GM19467 (cell line): ENCODE measurements around the gene SOS1.
"Not testable (repeated sequence)": the region's sequence is repeated elsewhere in the genome, so short reads cannot be mapped to it uniquely, and the experiment has no call there.

Source experiments
- ATAC-seq: cut with Tn5 transposase; IDR thresholded peaks from one replicate; pipeline ENCODE4 v1.9.1; 2021; ENCODE audit warnings: mild to moderate bottlenecking, moderate library complexity; ENCODE audit not compliant: unreplicated experiment

The SOS1 gene

DNA sequence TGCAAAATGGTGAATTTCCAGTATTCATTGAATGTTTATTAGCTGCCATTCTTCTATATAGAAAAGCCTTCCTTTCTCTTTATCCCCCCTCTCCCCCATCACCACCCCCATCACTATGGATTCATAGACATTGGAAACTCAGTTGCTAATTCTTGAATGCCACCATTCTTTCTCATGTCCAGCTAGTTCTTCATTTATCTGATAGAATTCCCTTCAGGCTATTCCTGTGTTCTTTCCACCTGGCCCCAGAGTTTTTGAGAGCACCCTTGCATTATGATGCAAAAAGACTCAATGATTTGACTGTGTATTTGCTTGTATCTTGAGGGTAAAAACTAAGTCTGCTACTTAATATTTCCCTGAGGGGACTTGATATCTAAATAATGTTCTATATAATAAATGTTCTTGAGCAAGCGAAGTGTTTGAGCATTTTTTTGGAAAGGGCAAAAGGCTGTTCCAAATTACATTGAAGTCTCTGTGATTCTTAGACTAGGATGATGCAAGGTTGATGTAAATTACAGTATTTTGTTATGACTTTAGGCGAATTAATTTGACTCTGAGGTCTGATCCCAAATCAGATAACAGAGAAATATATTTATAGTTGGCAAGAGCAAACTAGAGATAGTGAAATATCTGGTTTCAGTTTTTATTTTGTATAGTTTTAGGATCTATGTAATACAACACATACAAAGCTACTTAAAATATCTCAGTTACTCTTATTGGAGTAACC is 18.8 kb upstream of the SOS1 start:
- no peak for ATAC-seq

DNA sequence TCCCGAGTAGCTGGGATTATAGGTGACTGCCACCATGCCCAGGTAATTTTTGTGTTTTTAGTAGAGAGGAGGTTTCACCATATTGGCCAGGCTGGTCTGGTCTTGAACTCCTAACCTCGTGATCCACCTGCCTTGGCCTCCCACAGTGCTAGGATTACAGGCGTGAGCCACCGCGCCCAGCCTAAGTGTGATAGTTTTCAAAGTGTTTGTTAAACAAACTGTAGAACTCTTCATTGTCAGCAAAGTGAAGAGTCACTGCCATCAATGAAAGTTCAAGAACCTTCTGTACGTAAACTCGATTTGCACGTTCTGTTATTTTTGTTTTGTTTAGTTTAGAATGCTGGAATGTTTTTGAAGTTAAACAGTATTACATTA is 18.0 kb upstream of the SOS1 start:
- no peak for ATAC-seq

DNA sequence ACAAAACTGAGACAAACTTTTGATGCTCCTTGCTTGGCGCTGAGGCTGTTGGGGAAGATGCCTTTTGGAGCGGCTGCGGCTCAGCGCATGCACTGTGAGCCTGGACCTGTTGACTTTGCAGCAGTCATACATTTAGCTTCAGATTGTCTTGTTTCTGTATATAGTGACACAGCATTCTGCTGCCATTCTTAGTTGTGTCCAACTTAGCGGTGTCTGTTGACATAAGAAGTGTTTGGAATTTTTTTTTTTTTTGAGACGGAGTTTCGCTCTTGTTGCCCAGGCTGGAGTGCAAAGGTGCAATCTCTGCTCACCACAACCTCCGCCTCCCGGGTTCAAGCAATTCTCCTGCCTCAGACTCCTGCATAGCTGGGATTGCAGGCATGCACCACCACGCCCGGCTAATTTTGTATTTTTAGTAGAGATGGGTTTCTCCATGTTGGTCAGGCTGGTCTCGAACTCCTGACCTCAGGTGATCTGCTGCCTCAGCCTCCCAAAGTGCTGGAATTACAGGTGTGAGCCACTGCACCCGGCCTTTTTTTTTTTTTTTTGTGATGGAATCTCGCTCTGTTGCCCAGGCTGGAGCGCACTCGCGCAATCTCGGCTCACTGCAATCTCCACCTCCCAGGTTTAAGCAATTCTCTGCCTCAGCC is 17.5 kb upstream of the SOS1 start:
- not testable (repeated sequence) for ATAC-seq

DNA sequence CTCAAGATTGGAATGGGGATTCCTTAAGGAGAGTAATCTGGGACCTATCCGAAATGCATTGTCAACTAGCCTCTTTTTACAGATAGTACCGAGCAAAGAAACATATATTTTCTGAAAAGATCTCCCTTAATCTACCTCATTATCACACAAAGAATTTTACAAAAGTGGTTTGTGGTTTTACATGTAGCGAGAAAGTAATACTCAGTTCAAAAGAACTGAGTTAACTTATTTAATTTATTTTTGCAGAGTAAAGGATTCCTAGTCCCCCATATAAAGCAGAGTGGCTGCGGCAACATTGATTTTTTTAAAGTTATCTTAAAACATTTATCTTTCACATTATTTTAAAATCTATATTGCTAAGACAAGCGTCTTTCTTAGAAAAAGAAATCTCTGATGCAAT is 15.9 kb upstream of the SOS1 start:
- ATAC-seq = no peak

DNA sequence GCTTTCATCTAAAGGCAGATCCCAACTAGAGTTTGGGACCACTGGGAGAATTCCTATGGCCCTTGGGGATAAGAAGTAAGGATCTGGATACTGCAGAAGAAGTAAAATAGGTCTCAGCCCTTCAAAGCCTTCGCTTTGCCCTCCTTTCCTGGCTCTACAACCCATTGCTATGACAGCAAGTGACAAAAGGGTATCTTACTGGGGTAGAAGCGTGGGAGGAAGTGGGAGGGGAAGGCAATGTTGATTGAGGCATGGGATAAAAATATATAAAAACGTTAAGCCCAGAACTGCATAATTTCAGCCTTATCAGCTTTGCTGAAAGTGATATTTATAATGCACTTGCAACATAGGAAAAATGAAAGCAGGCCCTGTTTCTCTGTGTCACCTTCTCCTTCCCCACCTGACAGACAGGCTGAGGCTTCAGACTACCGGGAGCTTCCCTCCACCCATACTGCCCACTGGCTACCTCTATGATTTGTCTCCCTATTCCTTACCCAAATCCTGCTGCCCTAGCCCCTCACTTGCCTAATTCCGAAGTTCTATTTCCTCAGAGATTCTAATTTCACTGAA is 14.9 kb upstream of the SOS1 start:
- ATAC-seq = no peak

DNA sequence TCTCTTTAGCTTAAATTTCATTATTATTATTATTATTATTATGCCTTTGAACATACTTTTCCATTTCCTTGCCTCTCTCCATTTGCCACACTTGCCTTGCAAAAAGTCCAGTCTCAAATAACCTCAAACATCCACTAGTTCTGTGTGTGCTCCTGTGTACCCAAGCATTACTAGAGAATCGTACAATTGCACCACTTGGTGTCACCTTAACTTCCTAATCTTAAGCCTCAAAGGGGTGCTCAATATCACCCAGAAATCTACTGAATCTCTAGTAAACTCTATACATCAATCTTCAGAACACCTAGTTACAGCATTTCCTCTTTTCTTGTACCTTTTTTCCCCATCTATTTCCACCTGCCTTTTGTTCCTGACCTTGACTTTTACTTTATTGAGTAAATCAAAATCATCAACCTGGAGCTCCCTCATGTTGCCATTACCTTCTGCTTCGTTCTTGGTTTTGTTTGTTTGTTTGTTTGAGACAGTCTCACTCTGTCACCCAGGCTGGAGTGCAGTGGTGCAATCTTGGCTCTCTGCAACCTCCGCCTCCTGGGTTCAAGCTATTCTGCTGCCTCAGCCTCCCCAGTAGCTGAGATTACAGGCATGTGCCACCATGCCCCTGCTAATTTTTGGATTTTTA is 12.5 kb upstream of the SOS1 start:
- ATAC-seq = no peak

DNA sequence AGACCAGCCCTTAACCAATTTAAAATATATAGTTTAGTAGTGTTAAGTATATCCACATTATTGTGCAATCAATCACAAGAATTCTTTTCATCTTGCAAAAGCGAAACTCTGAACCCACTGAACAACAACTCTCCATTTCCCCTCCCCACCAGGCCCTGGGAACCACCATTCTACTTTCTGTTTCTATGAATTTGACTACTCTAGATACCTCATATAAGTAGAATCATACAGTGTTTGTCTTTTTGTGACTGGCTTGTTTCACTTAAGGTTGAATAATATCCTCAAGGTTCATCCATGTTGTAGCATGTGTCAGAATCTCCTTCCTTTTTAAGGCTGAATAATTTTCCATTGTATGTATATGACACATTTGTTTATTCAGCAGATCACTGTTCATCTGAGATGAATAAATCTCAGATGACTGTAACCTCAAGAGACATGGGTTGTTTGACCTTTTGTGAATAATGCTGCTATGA is 8.1 kb upstream of the SOS1 start:
- peak; percentile 42 for ATAC-seq

DNA sequence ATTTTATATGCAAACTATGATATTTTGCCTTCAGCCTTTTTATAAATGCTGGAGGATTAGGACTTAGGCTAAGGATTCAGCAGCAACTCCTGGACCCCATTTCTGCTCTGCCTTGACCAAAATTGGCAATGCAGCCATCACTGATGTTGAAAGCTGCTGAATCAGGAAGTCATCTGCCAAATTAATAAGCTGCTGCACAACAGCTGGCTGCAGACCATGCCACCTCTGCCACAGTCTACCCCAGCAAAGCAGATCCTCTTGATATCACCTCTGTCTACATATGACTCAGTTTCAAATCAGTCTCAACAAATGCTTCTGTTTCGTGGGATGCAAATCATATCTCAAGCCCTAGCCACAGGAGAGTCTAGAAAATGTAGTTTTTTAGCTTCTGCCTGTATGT is 7.1 kb upstream of the SOS1 start:
- peak; percentile 39 for ATAC-seq

DNA sequence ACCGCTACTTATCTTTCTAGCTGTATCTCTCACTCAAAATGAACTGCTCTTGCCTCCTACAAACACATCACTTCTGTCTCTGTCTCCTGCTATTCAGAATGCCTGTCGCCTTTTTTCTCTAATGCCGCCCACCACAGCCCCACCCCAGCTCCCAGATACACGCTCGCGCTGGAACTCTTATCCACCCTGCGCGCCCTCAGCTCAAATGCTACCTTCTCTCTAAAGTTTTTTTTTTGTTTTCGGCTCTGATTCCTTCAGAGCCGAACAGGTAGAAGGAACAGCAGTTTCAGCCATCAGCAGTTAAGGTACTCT is 3.9 kb upstream of the SOS1 start:
- no peak for ATAC-seq

DNA sequence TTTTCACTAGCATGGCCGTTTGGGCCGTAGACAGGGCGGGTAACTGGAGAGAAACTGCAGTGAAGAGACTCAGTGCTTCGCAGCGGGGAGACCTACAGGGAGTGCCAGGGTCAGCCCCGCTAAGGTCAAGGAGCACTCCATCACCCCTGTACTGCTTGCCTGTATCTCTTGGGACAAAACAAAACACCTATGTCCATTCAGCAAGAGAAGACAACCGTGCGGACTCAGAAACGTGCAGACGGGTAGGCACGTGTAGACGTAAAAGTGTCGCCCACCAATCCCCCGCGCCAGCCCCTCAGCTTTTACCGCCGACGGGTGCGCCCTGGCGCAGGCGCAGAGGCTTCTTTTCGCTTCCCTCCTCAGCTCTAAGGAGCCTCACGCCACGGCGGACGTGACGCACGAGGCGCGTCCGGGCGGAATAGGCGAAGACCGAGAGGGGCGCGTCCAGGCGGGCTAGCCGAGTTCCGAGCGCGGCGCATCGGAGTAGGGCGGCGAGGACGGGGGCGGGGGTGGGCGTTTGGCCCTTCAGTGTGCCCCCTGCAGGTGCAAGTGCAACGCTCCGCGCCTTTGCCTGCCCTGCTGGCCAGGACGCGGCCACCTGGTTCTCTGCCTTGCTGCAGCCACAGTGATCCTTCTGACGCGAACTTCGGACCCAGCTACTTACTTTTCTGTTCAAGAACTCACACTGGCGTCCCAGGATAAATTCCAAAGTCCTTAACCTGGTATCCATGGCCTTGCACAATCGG is 3.3 kb upstream of the SOS1 start:
- peak; percentile 56 for ATAC-seq

DNA sequence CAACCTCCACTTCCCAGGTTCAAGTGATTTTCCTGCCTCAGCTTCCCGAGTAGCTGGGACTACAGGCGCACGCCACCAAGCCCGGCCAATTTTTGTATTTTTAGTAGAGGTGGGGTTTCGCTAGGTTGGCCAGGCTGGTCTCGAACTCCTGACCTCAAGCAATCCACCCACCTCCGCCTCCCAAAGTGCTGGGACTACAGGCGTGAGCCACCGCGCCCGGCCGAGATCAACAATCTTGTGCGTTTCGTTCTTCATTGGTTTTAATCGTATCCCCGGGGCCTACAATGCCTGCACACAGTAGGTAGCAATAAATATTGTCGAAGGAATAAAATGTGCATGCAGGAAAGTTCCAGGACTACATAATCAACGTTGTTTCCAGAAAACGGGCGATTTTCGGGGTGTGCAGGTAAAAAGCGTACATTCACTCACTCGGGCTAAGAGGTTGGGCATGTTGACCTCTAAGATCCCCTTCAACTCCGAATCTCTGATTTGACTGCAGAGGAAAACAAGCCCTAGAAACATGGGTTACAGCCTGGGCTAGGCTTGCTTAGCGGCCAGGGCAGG is 2.7 kb upstream of the SOS1 start:
- no peak for ATAC-seq

DNA sequence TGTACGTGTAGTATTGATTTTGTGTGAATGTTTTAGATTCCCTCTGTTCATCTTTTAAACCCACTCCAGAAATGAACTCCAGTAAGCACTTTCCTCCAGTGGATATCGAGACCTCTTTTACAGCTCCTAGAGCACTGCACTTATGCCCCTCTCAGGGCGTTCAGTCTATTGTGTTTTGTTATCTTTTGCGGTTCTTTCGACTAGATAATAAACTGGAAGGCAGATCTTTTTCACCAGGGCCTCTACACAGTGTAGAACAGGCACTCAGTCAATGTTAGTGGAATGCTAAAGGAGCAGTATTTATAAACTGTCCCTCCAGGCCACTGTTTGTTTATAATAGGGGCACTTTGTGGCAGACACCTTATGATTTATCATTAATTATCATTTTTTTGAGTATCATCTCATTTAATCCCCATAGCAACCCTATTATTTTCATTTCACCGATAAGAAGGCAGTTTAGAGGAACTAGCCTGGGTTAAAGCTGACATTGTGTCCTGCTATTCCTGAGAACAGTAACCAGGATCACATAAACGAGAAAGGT is 742 bp upstream of the SOS1 start:
- no peak for ATAC-seq

DNA sequence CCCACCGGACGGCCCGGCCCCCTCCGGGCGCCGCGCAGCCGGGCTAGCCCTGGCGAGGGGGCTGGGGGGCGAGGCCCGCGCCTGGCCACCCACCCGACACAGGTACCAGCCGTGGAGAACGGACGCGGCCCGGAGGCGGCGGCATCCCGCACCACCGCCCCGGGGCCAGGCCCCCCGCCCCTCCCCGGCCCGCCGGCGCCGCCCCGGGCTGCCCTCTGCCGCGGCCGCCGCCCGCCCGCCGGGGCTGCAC is 405 bp downstream of the SOS1 start:
- ATAC-seq = no peak

DNA sequence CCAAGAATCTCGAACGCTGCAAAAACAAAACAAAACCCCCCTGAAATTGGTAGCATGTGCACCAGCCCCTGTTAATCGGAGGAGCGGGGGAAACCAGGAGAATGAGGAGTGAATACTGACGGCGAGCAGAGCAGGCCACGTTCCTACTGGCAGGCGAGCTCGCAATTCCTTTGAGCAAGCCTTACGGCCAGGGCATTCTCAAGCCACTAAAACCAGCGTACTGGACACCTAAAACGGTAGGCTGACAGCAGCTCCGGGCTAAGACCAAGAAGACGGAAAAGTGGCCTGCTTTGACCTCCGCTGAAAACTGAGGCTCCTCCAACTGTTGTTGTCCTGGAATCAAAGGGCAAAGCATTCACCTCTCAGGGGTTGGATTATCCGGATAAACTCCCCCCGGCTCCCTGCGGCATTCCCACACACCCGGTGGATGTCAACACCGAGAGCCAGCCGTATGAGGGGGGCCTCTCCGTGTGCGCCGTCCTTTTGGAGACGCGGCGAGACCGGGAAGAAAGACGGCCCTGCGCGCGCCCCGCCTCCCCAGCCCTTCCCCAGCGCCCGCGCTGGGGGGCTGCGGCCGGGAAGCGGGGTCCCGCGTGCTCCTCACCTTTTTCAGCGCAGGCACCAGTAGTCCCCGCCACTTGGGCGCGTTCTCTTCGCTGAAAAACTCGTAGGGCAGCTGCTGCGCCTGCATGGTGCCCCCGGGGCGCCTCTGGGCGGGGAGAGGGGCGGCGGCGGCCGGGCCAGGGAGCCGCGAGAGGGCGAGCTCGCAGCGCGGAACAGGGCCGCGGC is 925 bp downstream of the SOS1 start:
- peak; percentile 35 for ATAC-seq

DNA sequence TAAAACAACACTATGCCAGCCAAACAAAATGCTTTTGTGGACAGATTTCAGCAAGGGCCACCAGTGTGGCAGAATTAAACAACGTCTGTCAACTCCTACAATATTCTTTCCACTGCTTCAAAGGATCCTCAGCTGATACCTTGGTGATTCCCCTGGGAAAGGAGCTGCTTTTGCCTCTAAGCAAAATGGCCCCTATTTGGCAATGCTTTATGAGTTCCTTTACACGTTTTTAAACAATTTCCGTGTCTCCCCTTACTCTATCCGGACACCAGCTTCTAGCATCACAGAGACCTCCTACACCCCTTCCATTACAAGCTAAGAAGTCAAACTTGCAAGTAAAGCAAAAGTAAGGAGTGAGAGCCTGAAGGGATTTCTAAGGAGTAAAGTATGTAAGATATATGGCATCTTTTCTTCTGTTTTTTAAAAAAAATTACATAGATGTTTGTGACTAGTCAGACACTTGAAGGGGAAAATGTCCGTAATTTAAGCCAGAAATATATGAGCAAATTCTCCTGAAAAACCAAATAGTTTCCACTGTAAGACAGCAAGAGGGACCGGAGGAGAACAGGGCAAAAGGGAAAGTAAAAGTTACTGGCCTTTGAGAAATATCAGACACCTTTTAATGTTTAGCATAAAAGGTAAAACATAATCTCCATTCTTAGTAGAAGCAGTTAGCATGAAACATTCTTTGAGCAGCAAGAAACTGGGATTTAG is 1.9 kb downstream of the SOS1 start:
- ATAC-seq = no peak

DNA sequence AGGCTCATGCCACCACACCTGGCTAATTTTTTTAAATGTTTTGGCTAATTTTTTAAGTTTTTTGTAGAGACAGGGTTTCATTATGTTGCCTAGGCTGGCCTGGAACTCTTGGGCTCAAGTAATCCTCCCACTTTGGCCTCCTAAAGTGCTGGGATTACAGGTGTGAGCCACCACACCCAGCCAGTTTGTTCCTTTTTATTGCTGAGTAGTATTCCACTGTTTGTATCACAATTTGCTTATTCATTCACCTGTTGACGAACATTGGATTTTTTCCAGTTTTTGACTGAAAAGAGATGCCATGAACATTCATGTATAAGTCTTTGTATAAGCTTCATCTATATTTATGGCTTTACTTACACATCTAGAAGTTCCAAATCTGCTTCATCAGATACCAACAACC is 5.3 kb downstream of the SOS1 start:
- ATAC-seq = no peak

DNA sequence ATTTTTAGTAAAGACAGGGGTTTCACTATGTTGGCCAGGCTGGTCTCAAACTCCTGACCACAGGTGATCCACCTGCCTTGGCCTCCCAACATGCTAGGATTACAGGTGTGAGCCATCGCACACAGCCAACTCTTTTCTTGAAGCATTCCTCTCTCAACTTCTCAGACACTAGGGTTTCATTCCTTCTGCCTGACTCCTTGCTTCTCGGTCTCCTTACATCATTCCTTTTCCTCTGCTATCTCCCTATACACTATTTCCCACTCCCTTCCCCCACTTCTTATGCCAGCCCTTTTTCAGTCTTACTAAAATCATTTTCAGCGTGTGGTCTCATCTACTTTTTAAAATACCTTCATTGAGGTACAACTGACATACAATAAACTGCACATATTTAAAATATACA is 6.1 kb downstream of the SOS1 start:
- ATAC-seq = no peak

DNA sequence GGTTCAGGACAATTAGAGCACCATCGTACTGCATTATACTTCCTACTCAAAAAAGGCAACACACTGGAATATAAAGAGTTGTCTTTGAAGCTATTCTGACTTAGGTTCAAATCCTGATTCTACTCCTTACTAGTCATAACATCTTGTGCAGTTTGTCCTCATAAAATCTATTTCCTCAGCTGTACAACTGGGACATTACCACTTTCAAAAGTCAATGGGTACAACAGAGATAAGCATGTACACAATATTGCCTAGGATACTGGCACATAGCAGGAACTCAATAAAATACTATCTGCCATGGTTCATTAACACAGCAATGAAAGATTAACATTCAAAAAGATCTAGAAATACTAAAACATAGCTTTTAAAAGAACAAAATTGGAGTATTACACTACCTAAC is 11.3 kb downstream of the SOS1 start:
- no peak for ATAC-seq

DNA sequence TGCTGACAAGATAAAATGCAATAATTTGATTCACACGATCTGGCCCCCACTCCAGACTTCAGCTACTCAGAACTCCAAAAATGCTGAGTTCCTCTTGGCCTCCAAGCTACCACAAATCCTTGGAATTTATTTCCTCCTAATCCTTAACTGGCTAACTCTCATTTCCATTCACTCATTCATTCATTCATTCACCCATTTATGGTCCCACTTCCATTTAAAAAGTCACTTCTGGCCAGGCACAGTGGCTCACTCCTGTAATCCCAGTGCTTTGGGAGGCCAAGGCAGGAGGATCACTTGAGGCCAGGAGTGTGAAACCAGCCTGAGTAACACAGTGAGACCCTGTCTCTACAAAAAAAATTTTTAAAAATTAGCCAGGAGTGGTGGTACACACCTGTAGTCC is 12.5 kb downstream of the SOS1 start:
- ATAC-seq = no peak
